Measurements from ENCODE around the gene KCNMB1. TPM values are rescaled to one million over a fixed set of nuclear protein-coding genes. Genes with fewer than 3 reads are reported as not detected.

KCNMB1 gene
- total RNA-seq, 2 experiments from 2014 or later = not detected

DNA sequence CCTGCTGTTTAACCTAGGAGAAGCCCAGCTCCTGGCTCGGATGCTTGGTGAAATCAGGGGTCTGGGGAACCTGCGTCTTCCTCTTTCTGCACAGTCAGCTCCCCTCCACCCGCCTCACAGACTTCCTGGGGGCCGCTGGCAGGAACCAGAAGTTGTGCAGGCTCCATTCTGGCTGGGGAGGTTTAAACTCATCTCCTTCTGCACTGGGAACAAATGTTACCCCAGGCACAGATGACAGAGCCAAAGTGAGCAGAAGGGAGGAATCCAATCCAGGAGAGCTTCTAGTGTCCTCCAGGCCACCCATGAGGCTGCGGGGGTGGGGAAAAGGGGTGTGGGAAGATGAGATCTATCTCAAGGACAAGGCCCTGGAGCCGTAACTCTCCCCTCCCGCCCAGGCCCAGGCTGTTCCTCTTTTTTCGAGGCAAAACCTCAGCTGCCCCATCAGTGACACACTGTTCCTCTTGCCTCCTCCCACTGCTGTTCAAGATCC, 31.2 kb downstream of the KCNMB1 start:
- peaks cover 14% of the 10 kb centered on the region for H3K4me1 ChIP-seq (ENCODE audit: insufficient read depth, low read length, poor library complexity, severe bottlenecking)
- no peak for TF ChIP-seq EZH2phosphoT487 (IDR thresholded peaks at IDR 0.05; ENCODE audit: borderline replicate concordance, low read depth, low read length)
- TF ChIP-seq, protein P1, sequence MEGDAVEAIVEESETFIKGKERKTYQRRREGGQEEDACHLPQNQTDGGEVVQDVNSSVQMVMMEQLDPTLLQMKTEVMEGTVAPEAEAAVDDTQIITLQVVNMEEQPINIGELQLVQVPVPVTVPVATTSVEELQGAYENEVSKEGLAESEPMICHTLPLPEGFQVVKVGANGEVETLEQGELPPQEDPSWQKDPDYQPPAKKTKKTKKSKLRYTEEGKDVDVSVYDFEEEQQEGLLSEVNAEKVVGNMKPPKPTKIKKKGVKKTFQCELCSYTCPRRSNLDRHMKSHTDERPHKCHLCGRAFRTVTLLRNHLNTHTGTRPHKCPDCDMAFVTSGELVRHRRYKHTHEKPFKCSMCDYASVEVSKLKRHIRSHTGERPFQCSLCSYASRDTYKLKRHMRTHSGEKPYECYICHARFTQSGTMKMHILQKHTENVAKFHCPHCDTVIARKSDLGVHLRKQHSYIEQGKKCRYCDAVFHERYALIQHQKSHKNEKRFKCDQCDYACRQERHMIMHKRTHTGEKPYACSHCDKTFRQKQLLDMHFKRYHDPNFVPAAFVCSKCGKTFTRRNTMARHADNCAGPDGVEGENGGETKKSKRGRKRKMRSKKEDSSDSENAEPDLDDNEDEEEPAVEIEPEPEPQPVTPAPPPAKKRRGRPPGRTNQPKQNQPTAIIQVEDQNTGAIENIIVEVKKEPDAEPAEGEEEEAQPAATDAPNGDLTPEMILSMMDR (conservative IDR thresholded peaks at IDR 0.05; ENCODE audit: low read length) = no peak
- H3K36me3 ChIP-seq (ENCODE audit: insufficient read depth, low read length) = no peaks in the 10 kb centered on the region
- CTCF ChIA-PET (ENCODE audit: unreplicated experiment) = no interaction called here
- peak; percentile 19 for DNase-seq (ENCODE audit: low spot score)
- H3K79me2 ChIP-seq (ENCODE audit: insufficient read depth, low read depth, low read length) = no peaks in the 10 kb centered on the region
- no peak overlapping the region for H3K4me3 ChIP-seq (ENCODE audit: low read depth, low read length, poor library complexity, severe bottlenecking)
- no TSS peak for BruUV-seq (replicated peaks)
- H3K27ac ChIP-seq (ENCODE audit: low read depth, low read length, poor library complexity, severe bottlenecking) = no peak overlapping the region
- H3K4me2 ChIP-seq (ENCODE audit: low read length) = peak overlapping the region; percentile 39
- peak overlapping the region; percentile 97 for H2AFZ ChIP-seq (ENCODE audit: low read length)
- no peaks in the 10 kb centered on the region for H4K20me1 ChIP-seq (ENCODE audit: insufficient read depth, low read length)
- POLR2A ChIA-PET = no interaction called here
- intact Hi-C loops (cut with micrococcal nuclease; ENCODE audit: unreplicated experiment) = no loop called here
- H3K9me3 ChIP-seq (ENCODE audit: low read length) = no peaks in the 10 kb centered on the region
- H3K9me2 ChIP-seq (ENCODE audit: insufficient read depth, low read length) = no peaks in the 10 kb centered on the region

DNA sequence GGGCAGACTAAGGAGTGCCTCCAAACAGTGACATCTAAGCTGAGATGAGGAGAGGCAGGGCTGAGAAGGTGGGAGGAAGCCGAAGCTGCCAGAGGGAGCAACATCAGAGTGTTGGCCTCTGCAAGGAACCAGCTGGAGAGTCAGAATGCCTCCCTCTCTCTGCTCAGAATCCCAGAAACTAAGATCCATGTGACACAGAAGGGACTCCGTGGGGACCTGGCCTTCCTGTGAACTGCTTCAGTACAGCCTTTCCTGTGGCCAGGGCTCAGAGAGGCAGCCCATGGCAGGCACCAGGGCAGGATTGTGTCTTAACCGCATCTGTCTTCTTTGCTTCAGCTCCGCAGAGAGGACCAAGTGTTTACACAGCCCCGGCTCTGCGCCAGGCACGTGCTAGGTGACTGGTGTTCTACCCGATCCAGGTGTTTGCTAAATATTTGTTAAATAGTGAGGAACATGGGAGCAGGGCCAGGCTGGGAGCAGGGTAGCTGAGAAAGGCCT, 33.5 kb downstream of the KCNMB1 start:
- Histone ChIP-seq H3K4me2 (ENCODE audit: low read length) (no peak overlapping the region), H3K36me3 (ENCODE audit: insufficient read depth, low read length) (no peaks in the 10 kb centered on the region), H3K4me3 (ENCODE audit: low read depth, low read length, poor library complexity, severe bottlenecking) (no peak overlapping the region), H3K4me1 (ENCODE audit: insufficient read depth, low read length, poor library complexity, severe bottlenecking) (peaks cover 11% of the 10 kb centered on the region), H4K20me1 (ENCODE audit: insufficient read depth, low read length) (no peaks in the 10 kb centered on the region), H3K9me2 (ENCODE audit: insufficient read depth, low read length) (no peaks in the 10 kb centered on the region), H3K9me3 (ENCODE audit: low read length) (no peaks in the 10 kb centered on the region), H3K27ac (ENCODE audit: low read depth, low read length, poor library complexity, severe bottlenecking) (no peak overlapping the region), H2AFZ (ENCODE audit: low read length) (no peak overlapping the region), H3K79me2 (ENCODE audit: insufficient read depth, low read depth, low read length) (no peaks in the 10 kb centered on the region)
- TF ChIP-seq, protein P1 (conservative IDR thresholded peaks at IDR 0.05; ENCODE audit: low read length) = no peak
- TF ChIP-seq EZH2phosphoT487 (IDR thresholded peaks at IDR 0.05; ENCODE audit: borderline replicate concordance, low read depth, low read length) = no peak
- DNase-seq (ENCODE audit: low spot score) = no peak
- POLR2A ChIA-PET = no interaction called here
- BruUV-seq (replicated peaks) = no TSS peak
- intact Hi-C loops (cut with micrococcal nuclease; ENCODE audit: unreplicated experiment) = no loop called here
- CTCF ChIA-PET (ENCODE audit: unreplicated experiment) = no interaction called here

DNA sequence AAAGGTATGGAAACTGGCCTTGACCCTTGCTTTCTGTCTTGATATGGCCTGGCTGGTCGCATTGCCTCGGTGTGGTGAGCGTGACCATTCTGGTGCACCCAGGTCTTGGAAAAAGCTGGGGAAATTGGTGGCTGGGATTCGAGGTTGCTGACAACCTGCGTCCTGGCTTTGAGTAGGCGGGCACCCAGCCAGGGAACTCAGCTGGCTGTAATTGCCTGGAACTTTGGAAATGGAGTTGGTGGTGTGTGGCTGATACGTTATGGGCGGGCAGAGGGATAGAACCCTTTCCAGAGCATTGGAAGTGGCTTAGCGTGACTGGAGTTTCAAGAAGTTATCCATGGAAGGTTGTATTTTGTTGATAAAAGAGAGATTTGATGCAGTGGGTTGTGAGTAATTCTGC, 35.2 kb downstream of the KCNMB1 start:
- TF ChIP-seq, protein P1 (conservative IDR thresholded peaks at IDR 0.05; ENCODE audit: low read length) = no peak
- no peak for TF ChIP-seq EZH2phosphoT487 (IDR thresholded peaks at IDR 0.05; ENCODE audit: borderline replicate concordance, low read depth, low read length)
- CTCF ChIA-PET (ENCODE audit: unreplicated experiment) = no interaction called here
- Histone ChIP-seq H3K79me2 (ENCODE audit: insufficient read depth, low read depth, low read length) (no peaks in the 10 kb centered on the region), H3K36me3 (ENCODE audit: insufficient read depth, low read length) (no peaks in the 10 kb centered on the region), H4K20me1 (ENCODE audit: insufficient read depth, low read length) (no peaks in the 10 kb centered on the region), H3K4me3 (ENCODE audit: low read depth, low read length, poor library complexity, severe bottlenecking) (no peak overlapping the region), H2AFZ (ENCODE audit: low read length) (no peak overlapping the region), H3K4me1 (ENCODE audit: insufficient read depth, low read length, poor library complexity, severe bottlenecking) (peaks cover 11% of the 10 kb centered on the region), H3K9me3 (ENCODE audit: low read length) (no peaks in the 10 kb centered on the region), H3K4me2 (ENCODE audit: low read length) (no peak overlapping the region), H3K9me2 (ENCODE audit: insufficient read depth, low read length) (no peaks in the 10 kb centered on the region), H3K27ac (ENCODE audit: low read depth, low read length, poor library complexity, severe bottlenecking) (no peak overlapping the region)
- intact Hi-C loops (cut with micrococcal nuclease; ENCODE audit: unreplicated experiment) = no loop called here
- DNase-seq (ENCODE audit: low spot score) = no peak
- POLR2A ChIA-PET = interaction anchor here (0.6 kb wide), 1 partner anchor 1465 kb away, joined by 3 read pairs; no protein-coding TSS in a partner anchor
- BruUV-seq (replicated peaks) = no TSS peak

All from OCI-LY7 (cell line).